Measurements from ENCODE around the gene SLC27A5.
"Not testable (repeated sequence)": the region's sequence is repeated elsewhere in the genome, so short reads cannot be mapped to it uniquely, and the experiment has no call there.

SLC27A5 gene

DNA sequence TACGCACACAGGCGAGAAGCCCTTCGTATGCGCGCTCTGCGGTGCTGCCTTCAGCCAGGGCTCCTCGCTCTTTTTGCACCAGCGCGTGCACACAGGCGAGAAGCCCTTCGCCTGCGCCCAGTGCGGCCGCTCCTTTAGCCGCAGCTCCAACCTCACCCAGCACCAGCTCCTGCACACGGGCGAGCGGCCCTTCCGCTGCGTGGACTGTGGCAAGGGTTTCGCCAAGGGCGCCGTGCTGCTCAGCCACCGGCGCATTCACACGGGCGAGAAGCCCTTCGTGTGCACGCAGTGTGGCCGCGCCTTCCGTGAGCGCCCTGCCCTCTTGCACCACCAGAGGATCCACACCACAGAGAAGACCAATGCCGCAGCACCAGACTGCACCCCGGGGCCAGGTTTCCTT, 55.7 kb downstream of the SLC27A5 start:
- no peak for TF ChIP-seq CTCF (IDR thresholded peaks at IDR 0.05; ENCODE audit: control extremely low read depth, extremely low read depth, low read depth, missing control alignments)
- ChIA-PET CTCF (no interaction called here), POLR2A (no interaction called here)
- DNase-seq (ENCODE audit: extremely low spot score): no peak

GRCh38 chr19:58455306-58455705, 56.5 kb downstream of the SLC27A5 start:
- TF ChIP-seq CTCF (IDR thresholded peaks at IDR 0.05; ENCODE audit: control extremely low read depth, extremely low read depth, low read depth, missing control alignments): no peak
- ChIA-PET CTCF (no interaction called here), POLR2A (no interaction called here)
- no peak for DNase-seq (ENCODE audit: extremely low spot score)

DNA sequence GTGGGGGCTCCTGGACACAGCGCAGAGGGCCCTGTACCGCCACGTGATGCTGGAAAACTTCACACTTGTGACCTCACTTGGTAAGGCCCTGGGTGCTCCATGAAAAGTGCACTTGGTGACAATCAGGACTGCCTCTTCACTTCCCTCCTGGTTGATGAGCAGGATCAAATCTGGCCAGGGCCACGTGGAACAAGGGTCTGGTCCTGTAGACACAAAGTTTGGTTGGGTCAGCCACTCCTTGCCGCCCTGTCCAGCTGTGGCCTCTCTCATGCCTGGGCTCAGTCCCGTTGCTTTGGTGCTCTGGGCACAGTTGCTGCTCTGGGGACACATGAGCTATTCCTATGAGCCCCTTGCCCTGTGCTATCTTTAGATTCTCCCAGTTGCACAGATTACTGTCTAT, 58.0 kb downstream of the SLC27A5 start:
- CTCF ChIA-PET: interaction anchor here (1.2 kb wide), 1 partner anchor 15 kb away, joined by 3 read pairs; no protein-coding TSS in a partner anchor

DNA sequence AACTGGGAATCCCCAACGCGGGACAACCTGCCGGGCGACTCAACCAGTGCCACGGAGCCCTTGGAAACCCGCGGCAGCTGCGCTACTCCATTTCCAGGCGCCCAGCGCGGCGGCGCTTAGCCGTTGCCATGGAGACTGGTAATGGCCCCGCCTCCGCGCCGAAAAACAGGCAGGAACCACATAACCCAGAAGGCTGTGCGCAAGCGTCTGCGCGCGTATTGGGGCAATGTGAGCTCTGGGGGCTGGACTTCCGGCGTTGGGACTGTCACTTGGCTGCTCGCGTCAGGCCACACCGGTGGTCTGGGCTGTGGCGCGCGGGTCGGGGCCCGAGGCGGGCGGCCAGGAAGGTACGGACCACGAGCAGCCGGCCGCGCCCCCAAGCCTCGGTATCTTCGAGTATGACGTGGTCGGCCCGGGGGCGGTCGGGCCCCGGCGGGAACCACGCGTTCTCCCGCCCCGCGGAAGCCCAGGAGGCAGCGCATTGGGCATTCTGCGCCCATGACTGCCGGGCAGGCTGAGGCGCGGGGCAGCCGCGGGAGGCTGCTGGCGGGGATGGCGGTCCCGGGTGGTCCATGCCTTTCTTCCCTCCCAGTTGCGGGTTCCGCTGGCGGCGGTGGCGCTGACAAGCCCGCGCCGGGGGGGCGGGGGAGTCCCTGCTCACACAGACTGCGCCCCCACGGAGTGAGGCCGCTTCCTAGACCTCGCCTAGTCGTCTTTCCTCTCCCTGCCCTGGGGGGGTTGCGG, 60.3 kb downstream of the SLC27A5 start, which contains the start of gene ZNF324B:
TSS of gene ZNF324B (plus strand) at position 265 of the 744 bp plus-strand sequence. CDS start 2,080 bp downstream, outside the sequence.
- ChIA-PET POLR2A (no interaction called here), CTCF (interaction anchor here (0.9 kb wide), 1 partner anchor 12 kb away, joined by 3 read pairs; the partner anchor contains the start of gene ZNF132)
- no peak for TF ChIP-seq CTCF (IDR thresholded peaks at IDR 0.05; ENCODE audit: control extremely low read depth, extremely low read depth, low read depth, missing control alignments)
- DNase-seq (ENCODE audit: extremely low spot score): peak; percentile 98

More for the DNA sequence above, 58.0 kb downstream of the SLC27A5 start:
- POLR2A ChIA-PET: no interaction called here
- no peak for DNase-seq (ENCODE audit: extremely low spot score)
- no peak for TF ChIP-seq CTCF (IDR thresholded peaks at IDR 0.05; ENCODE audit: control extremely low read depth, extremely low read depth, low read depth, missing control alignments)

DNA sequence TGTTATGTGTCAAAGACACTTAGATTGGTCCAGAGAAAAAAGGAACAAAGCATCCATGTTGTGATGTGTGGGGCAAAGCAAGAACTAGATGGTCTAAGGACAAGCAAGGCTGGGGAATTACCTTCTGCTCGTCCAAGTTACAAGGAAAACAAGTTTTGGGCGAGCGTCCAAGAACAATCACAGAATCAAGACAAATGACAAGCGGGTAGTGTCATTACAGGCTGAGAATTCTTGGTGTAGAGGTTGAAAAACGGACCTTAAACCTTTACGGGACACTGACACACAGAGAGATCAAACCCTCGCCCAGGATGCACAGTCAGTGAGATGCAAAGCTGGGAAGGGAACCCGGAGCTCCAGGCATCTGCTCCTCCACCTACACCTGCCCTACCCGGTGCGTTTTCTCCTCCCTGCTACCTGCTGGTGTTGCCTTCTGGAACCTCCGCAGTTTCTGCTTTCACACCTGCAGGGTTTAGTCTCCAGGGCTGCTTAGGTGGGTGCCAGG, 60.9 kb downstream of the SLC27A5 start:
- CTCF ChIA-PET: no interaction called here
- no peak for DNase-seq (ENCODE audit: extremely low spot score)
- POLR2A ChIA-PET: no interaction called here
- no peak for TF ChIP-seq CTCF (IDR thresholded peaks at IDR 0.05; ENCODE audit: control extremely low read depth, extremely low read depth, low read depth, missing control alignments)

GRCh38 chr19:58449980-58450379, 61.8 kb downstream of the SLC27A5 start:
- DNase-seq (ENCODE audit: extremely low spot score); POLR2A ChIA-PET: not testable (repeated sequence)
- CTCF ChIA-PET: interaction anchor here (1.1 to 1.8 kb wide), 2 partner anchors 18 to 131 kb away, joined by 3 read pairs; no protein-coding TSS in a partner anchor

DNA sequence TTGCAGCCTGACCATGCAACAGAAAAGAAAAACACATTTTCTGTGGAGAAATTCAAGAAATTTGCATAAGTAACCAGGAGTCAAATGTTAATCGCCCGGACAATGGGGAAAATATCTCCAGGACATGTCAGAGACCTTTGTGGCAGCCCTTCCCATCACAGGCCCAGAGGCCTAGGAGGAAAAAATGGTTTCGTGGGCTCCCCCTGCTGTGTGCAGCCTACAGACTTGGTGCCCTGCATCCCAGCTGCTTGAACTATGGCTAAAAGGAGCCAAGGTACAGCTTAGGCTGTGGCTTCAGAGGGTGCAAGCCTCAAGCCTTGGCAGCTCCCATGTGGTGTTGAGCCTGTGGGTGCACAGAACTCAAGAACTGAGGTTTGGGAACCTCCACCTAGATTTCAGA, 62.9 kb downstream of the SLC27A5 start:
- POLR2A ChIA-PET; DNase-seq (ENCODE audit: extremely low spot score): not testable (repeated sequence)
- CTCF ChIA-PET: interaction anchor here (1.8 kb wide), 1 partner anchor 132 kb away, joined by 3 read pairs; no protein-coding TSS in a partner anchor

Measured in GM10248 (cell line).